ENCODE data around the gene PAQR6. TPM values are rescaled to one million over a fixed set of nuclear protein-coding genes. Genes with fewer than 3 reads are reported as not detected.

The PAQR6 gene
- polyA plus RNA-seq, 1 donor from 2014 or later: 16.8 TPM

- Histone ChIP-seq H3K4me2 (ENCODE audit: low read length) (no peak overlapping the region), H3K9me2 (ENCODE audit: insufficient read depth, low read length) (no peaks in the 10 kb centered on the region), H3F3A (ENCODE audit: insufficient read depth, low read length, poor library complexity, severe bottlenecking) (no peaks in the 10 kb centered on the region), H3K79me2 (replicated peaks; ENCODE audit: insufficient read depth, low read length) (no peaks in the 10 kb centered on the region), H3K27me3 (ENCODE audit: insufficient read depth, low read depth, low read length) (no peaks in the 10 kb centered on the region), H2AFZ (ENCODE audit: low read depth, low read length) (no peak overlapping the region), H3K27ac (ENCODE audit: low read length) (no peak overlapping the region), H3K4me3 (ENCODE audit: low read length) (no peak overlapping the region), H3K36me3 (ENCODE audit: insufficient read depth, low read length) (no peaks in the 10 kb centered on the region), H3K9me3 (ENCODE audit: low read length) (no peaks in the 10 kb centered on the region), H3K9ac (ENCODE audit: low read length) (no peak overlapping the region), H4K20me1 (ENCODE audit: insufficient read depth) (no peaks in the 10 kb centered on the region)
- TF ChIP-seq SMC3 (conservative IDR thresholded peaks at IDR 0.05; ENCODE audit: poor library complexity) (no peak), MXI1 (conservative IDR thresholded peaks at IDR 0.05; ENCODE audit: poor library complexity, severe bottlenecking) (no peak), EP300 (conservative IDR thresholded peaks at IDR 0.05; ENCODE audit: poor library complexity, severe bottlenecking) (no peak), REST (IDR thresholded peaks at IDR 0.05; ENCODE audit: borderline replicate concordance) (no peak), CTCF (IDR thresholded peaks at IDR 0.05; ENCODE audit: poor library complexity, severe bottlenecking) (no peak), TAF1 (IDR thresholded peaks at IDR 0.05; ENCODE audit: low read depth) (no peak), RAD21 (conservative IDR thresholded peaks at IDR 0.05) (no peak), EZH2 (IDR thresholded peaks at IDR 0.05; ENCODE audit: borderline replicate concordance, insufficient read depth, low read length, poor library complexity, severe bottlenecking) (no peak)
Measured at GRCh38 chr1:156241311-156241811, 6.5 kb downstream of the PAQR6 start.

- no peaks in the 10 kb centered on the region for H3K9me3 ChIP-seq (ENCODE audit: low read length)
- H3K36me3 ChIP-seq (ENCODE audit: insufficient read depth, low read length): no peaks in the 10 kb centered on the region
- no peaks in the 10 kb centered on the region for H4K20me1 ChIP-seq (ENCODE audit: insufficient read depth)
- H3K4me2 ChIP-seq (ENCODE audit: low read length): no peak overlapping the region
- no peak for TF ChIP-seq SMC3 (conservative IDR thresholded peaks at IDR 0.05; ENCODE audit: poor library complexity)
- TF ChIP-seq POLR2AphosphoS5 (IDR thresholded peaks at IDR 0.05): no peak
- no peak for TF ChIP-seq REST (IDR thresholded peaks at IDR 0.05; ENCODE audit: borderline replicate concordance)
- no peak for TF ChIP-seq MXI1 (conservative IDR thresholded peaks at IDR 0.05; ENCODE audit: poor library complexity, severe bottlenecking)
- TF ChIP-seq EP300 (conservative IDR thresholded peaks at IDR 0.05; ENCODE audit: poor library complexity, severe bottlenecking): no peak
- TF ChIP-seq CTCF (IDR thresholded peaks at IDR 0.05; ENCODE audit: poor library complexity, severe bottlenecking): no peak
- no peak for TF ChIP-seq TAF1 (IDR thresholded peaks at IDR 0.05; ENCODE audit: low read depth)
- no peak for TF ChIP-seq EZH2 (IDR thresholded peaks at IDR 0.05; ENCODE audit: borderline replicate concordance, insufficient read depth, low read length, poor library complexity, severe bottlenecking)
- TF ChIP-seq RAD21 (conservative IDR thresholded peaks at IDR 0.05): no peak
- no peaks in the 10 kb centered on the region for H3K27me3 ChIP-seq (ENCODE audit: insufficient read depth, low read depth, low read length)
- H3K9ac ChIP-seq (ENCODE audit: low read length): no peak overlapping the region
- no peaks in the 10 kb centered on the region for H3K79me2 ChIP-seq (replicated peaks; ENCODE audit: insufficient read depth, low read length)
- H3K27ac ChIP-seq (ENCODE audit: low read length): no peak overlapping the region
- H3K4me3 ChIP-seq (ENCODE audit: low read length): no peak overlapping the region
- no peaks in the 10 kb centered on the region for H3F3A ChIP-seq (ENCODE audit: insufficient read depth, low read length, poor library complexity, severe bottlenecking)
- no peaks in the 10 kb centered on the region for H3K9me2 ChIP-seq (ENCODE audit: insufficient read depth, low read length)
- H2AFZ ChIP-seq (ENCODE audit: low read depth, low read length): no peak overlapping the region
Measured at GRCh38 chr1:156238248-156238647, 9.6 kb downstream of the PAQR6 start.

Measured in neural cell (in vitro differentiated cells).